H7 (cell line): Measurements from ENCODE around the gene TEX22. TPM values are rescaled to one million over a fixed set of nuclear protein-coding genes. Genes with fewer than 3 reads are reported as not detected.

Experiments
- total RNA-seq: library from RNA; depleted of rRNA; stranded (reverse); fragments of >200 nt; shearing (Covaris generic); gene quantifications from 2 replicates; pipeline ENCODE4 v1.2.3, GENCODE V29; 2014; rRNA removed

The TEX22 gene
- total RNA-seq, 1 experiment from 2014 or later = 0.42 TPM

Other genes with a start within 250 kb of the TEX22 start
- gene JAG2, start 229.8 kb upstream of the TEX22 start, total RNA-seq = 13.0 and 17.9 TPM in 2 replicates
- 30.4 and 33.6 TPM in 2 replicates for gene NUDT14, start 217.2 kb upstream of the TEX22 start, total RNA-seq
- 18.7 and 22.3 TPM in 2 replicates for gene BTBD6, start 150.0 kb upstream of the TEX22 start, total RNA-seq
- gene BRF1, start 97.5 kb upstream of the TEX22 start, total RNA-seq = 18.5 and 24.6 TPM in 2 replicates
- gene PACS2, start 83.8 kb upstream of the TEX22 start, total RNA-seq = 79.2 and 112 TPM in 2 replicates
- 120 and 160 TPM in 2 replicates for gene MTA1, start 21.3 kb downstream of the TEX22 start, total RNA-seq
- gene CRIP2, start 76.3 kb downstream of the TEX22 start, total RNA-seq = 3.7 and 8.7 TPM in 2 replicates
- 0.96 and 5.4 TPM in 2 replicates for gene CRIP1, start 88.3 kb downstream of the TEX22 start, total RNA-seq
- gene TEDC1, start 92.7 kb downstream of the TEX22 start, total RNA-seq = 24.5 and 28.5 TPM in 2 replicates
- 0.67 and 0.80 TPM in 2 replicates for gene TMEM121, start 128.0 kb downstream of the TEX22 start, total RNA-seq